T-cell (primary cell): Measurements from ENCODE around the gene MRPS12. TPM values are rescaled to one million over a fixed set of nuclear protein-coding genes. Genes with fewer than 3 reads are reported as not detected.

Experiments
- ATAC-seq, 4 experiments: fragments of 200-7000 bp in 3 of 4; fragments of 150-1000 bp in 1 of 4; cut with Tn5 transposase; replicated peaks in 1 of 4; 1 replicate in 3 of 4; 2 replicates in 1 of 4; pipeline ENCODE4 v1.10.0; 2021; ENCODE audit warnings: moderate library complexity in 3 of 4, mild to moderate bottlenecking in 2 of 4, moderate number of reproducible peaks in 1 of 4
- CTCF ChIA-PET, 2 donors: fragments of 300-600 bp; sonication (Branson Sonifier 250); formaldehyde crosslinking; loops; one replicate each; lab custom pipeline; 2022; ENCODE audit warnings: antibody characterized with exemption in 2 of 2; lab: Charles Lee
- POLR2A ChIA-PET, 2 donors: fragments of 300-600 bp; sonication (Branson Sonifier 250); formaldehyde crosslinking; loops; one replicate each; lab custom pipeline; 2022; ENCODE audit warnings: antibody characterized with exemption in 2 of 2; lab: Charles Lee
- DNase-seq, 35 experiments: peaks; one replicate each; pipeline versions ENCODE4 v3.0.0 to v3.0.0-alpha.2; 2013 to 2023
- H3K27ac ChIP-seq: one replicate; pipeline ENCODE4 v1.5.1; 2013; ENCODE audit warnings: low read length
- H3K27me3 ChIP-seq, 2 experiments: replicated peaks in 1 of 2; 1 replicate in 1 of 2; 2 replicates in 1 of 2; pipeline versions ENCODE4 v1.6.1 to v1.7.0; 2013; ENCODE audit warnings: low read length in 1 of 2, mixed read lengths in 1 of 2; ENCODE audit not compliant: control insufficient read depth in 2 of 2, insufficient read depth in 2 of 2; ENCODE audit errors: extremely low read depth in 1 of 2
- H3K36me3 ChIP-seq, 2 donors: 1 replicate in 1 of 2; 2 replicates in 1 of 2; pipeline versions ENCODE4 v1.6.1 to v1.7.0; 2013; ENCODE audit warnings: low read length in 1 of 2; ENCODE audit not compliant: control insufficient read depth in 2 of 2, insufficient read depth in 1 of 2; ENCODE audit errors: extremely low read depth in 1 of 2
- H3K4me1 ChIP-seq, 2 experiments: 1 replicate in 1 of 2; 2 replicates in 1 of 2; pipeline versions ENCODE4 v1.6.1 to v1.7.0; 2013; ENCODE audit warnings: low read length in 2 of 2, mixed read lengths in 1 of 2; ENCODE audit not compliant: insufficient read depth in 2 of 2, control insufficient read depth in 1 of 2; ENCODE audit errors: extremely low read depth in 1 of 2
- H3K4me3 ChIP-seq, 2 donors: 1 replicate in 1 of 2; 2 replicates in 1 of 2; pipeline versions ENCODE4 v1.5.1 to v1.7.0; 2013; ENCODE audit warnings: mild to moderate bottlenecking in 2 of 2, low read length in 1 of 2, moderate library complexity in 1 of 2; ENCODE audit not compliant: control insufficient read depth in 1 of 2; ENCODE audit errors: extremely low read depth in 1 of 2
- H3K9me3 ChIP-seq: 2 replicates; pipeline ENCODE4 v1.7.0; 2013
- H3K27ac Mint-ChIP-seq, 2 donors: one replicate each; pipeline ENCODE4 v1.8.0; 2020 to 2021; ENCODE audit warnings: mild to moderate bottlenecking in 2 of 2, mixed read lengths in 2 of 2
- H3K27me3 Mint-ChIP-seq, 2 donors: one replicate each; pipeline ENCODE4 v1.8.0; 2021 to 2022; ENCODE audit warnings: mixed read lengths in 2 of 2
- H3K36me3 Mint-ChIP-seq: one replicate; pipeline ENCODE4 v1.8.0; 2021; ENCODE audit warnings: mixed read lengths
- H3K4me1 Mint-ChIP-seq, 3 donors: one replicate each; pipeline ENCODE4 v1.8.0; 2020 to 2022; ENCODE audit warnings: mixed read lengths in 3 of 3, mild to moderate bottlenecking in 1 of 3
- H3K4me3 Mint-ChIP-seq, 3 donors: one replicate each; pipeline ENCODE4 v1.8.0; 2020 to 2022; ENCODE audit warnings: mild to moderate bottlenecking in 3 of 3, mixed read lengths in 3 of 3, moderate library complexity in 3 of 3
- H3K9me3 Mint-ChIP-seq, 3 donors: one replicate each; pipeline ENCODE4 v1.8.0; 2020 to 2022; ENCODE audit warnings: mixed read lengths in 3 of 3
- WGBS: methylation state at CpG from one replicate; pipeline ENCODE4 v1.1.5; 2013; ENCODE audit warnings: missing lambda C conversion rate; ENCODE audit not compliant: insufficient coverage; 5-methylcytosine and 5-hydroxymethylcytosine counted together
- total RNA-seq, 35 experiments: library from RNA in 6 of 35; stranded (reverse) in 6 of 35; fragments of 120-200 nt in 1 of 35; gene quantifications; one replicate each; pipeline versions ENCODE4 v1.2.1 to v1.2.4 and lab custom pipeline; 2013 to 2026

MRPS12 gene
- total RNA-seq, 5 donors from 2014 or later (not counting 1 experiment from before 2014, with no cell fraction given), result 17.3 to 35.1 (median 32.8) TPM

- Mint-ChIP-seq H3K4me3 (no peak overlapping the region), H3K9me3 (peaks cover 0 to 4% (median 0%) of the 10 kb centered on the region in 3 donors), H3K27me3 (peaks cover 40 to 42% of the 10 kb centered on the region in 2 donors), H3K4me1 (peaks cover 9 to 16% (median 11%) of the 10 kb centered on the region in 3 donors), H3K36me3 (no peaks in the 10 kb centered on the region), H3K27ac (no peak overlapping the region)
- Histone ChIP-seq H3K4me1 (peaks cover 0 to 10% of the 10 kb centered on the region in 2 experiments), H3K4me3 (no peak overlapping the region), H3K9me3 (no peaks in the 10 kb centered on the region), H3K27me3 (peaks cover 0 to 41% of the 10 kb centered on the region in 2 experiments), H3K36me3 (no peaks in the 10 kb centered on the region), H3K27ac (no peak overlapping the region)
- POLR2A ChIA-PET, result no interaction called here
- ATAC-seq (no peak), DNase-seq (no peak)
- no CpG with 5 or more reads among the region's 3 CpGs for WGBS
- CTCF ChIA-PET, result no interaction called here
Measured at GRCh38 chr19:38978326-38978689, 47.6 kb downstream of the MRPS12 start.

- Histone ChIP-seq H3K27ac (no peak overlapping the region), H3K4me3 (no peak overlapping the region), H3K36me3 (no peaks in the 10 kb centered on the region), H3K4me1 (peaks cover 0 to 10% of the 10 kb centered on the region in 2 experiments), H3K27me3 (peaks cover 0 to 38% of the 10 kb centered on the region in 2 experiments), H3K9me3 (no peaks in the 10 kb centered on the region)
- Mint-ChIP-seq H3K27me3 (peaks cover 34% of the 10 kb centered on the region in 2 donors), H3K4me3 (no peak overlapping the region), H3K36me3 (no peaks in the 10 kb centered on the region), H3K4me1 (peaks cover 9 to 11% (median 10%) of the 10 kb centered on the region in 3 donors), H3K9me3 (peaks cover 0 to 4% (median 0%) of the 10 kb centered on the region in 3 donors), H3K27ac (no peak overlapping the region)
- WGBS, result 90% methylated on average over 2 of the region's 5 CpGs
- POLR2A ChIA-PET, result no interaction called here
- CTCF ChIA-PET, result no interaction called here
- ATAC-seq (no peak), DNase-seq (no peak)
Measured at GRCh38 chr19:38979812-38980211, 49.1 kb downstream of the MRPS12 start.

- DNase-seq (no peak), ATAC-seq (no peak)
- H3K4me1 ChIP-seq, result peaks cover 0 to 5% of the 10 kb centered on the region in 2 experiments
- no peak overlapping the region for H3K4me3 ChIP-seq
- 87% methylated on average over 10 of the region's 10 CpGs for WGBS
- H3K27ac ChIP-seq, result no peak overlapping the region
- POLR2A ChIA-PET, result no interaction called here
- Mint-ChIP-seq H3K9me3 (peaks cover 0 to 4% (median 3%) of the 10 kb centered on the region in 3 donors), H3K36me3 (no peaks in the 10 kb centered on the region), H3K4me1 (peaks cover 7 to 9% (median 7%) of the 10 kb centered on the region in 3 donors), H3K4me3 (no peak overlapping the region), H3K27ac (no peak overlapping the region), H3K27me3 (peaks cover 30 to 32% of the 10 kb centered on the region in 2 donors)
- no peaks in the 10 kb centered on the region for H3K36me3 ChIP-seq
- peaks cover 0 to 30% of the 10 kb centered on the region in 2 experiments for H3K27me3 ChIP-seq
- no peaks in the 10 kb centered on the region for H3K9me3 ChIP-seq
- CTCF ChIA-PET, result no interaction called here
Measured at GRCh38 chr19:38980583-38981374, 50.0 kb downstream of the MRPS12 start.

Other genes with a start within 250 kb of the MRPS12 start
- gene CAPN12, start 186.5 kb upstream of the MRPS12 start, total RNA-seq, result 10 to 100 TPM in 2 of 5 donors, 1 to 10 TPM in 3; 2.5 to 13.8 (median 8.8) TPM
- gene LGALS7, start 157.4 kb upstream of the MRPS12 start, total RNA-seq, result not detected
- not detected for gene LGALS7B, start 141.7 kb upstream of the MRPS12 start, total RNA-seq
- 1 to 10 TPM; 3.8 to 8.8 (median 6.6) TPM for gene LGALS4, start 118.0 kb upstream of the MRPS12 start, total RNA-seq
- 100 to 1,000 TPM in 4 of 5 donors, 10 to 100 TPM in 1; 76.7 to 159 (median 134) TPM for gene ECH1, start 99.2 kb upstream of the MRPS12 start, total RNA-seq
- 100 to 1,000 TPM; 320 to 498 (median 330) TPM for gene HNRNPL, start 81.0 kb upstream of the MRPS12 start, total RNA-seq
- 10 to 100 TPM; 44.2 to 81.3 (median 71.0) TPM for gene RINL, start 52.7 kb upstream of the MRPS12 start, total RNA-seq
- 10 to 100 TPM; 50.7 to 67.6 (median 55.6) TPM for gene SIRT2, start 31.3 kb upstream of the MRPS12 start, total RNA-seq
- gene NFKBIB, start 31.0 kb upstream of the MRPS12 start, total RNA-seq, result 10 to 100 TPM; 31.9 to 36.8 (median 33.9) TPM
- gene CCER2, start 18.8 kb upstream of the MRPS12 start, total RNA-seq, result 1 to 10 TPM; 1.1 to 1.6 (median 1.3) TPM
- 10 to 100 TPM; 22.0 to 33.5 (median 26.0) TPM for gene SARS2, start 181 bp upstream of the MRPS12 start, total RNA-seq
- gene FBXO17, start 44.8 kb downstream of the MRPS12 start, total RNA-seq, result under 1 TPM in 3 of 5 donors, not detected in 2; 0.18 to 0.46 (median 0.28) TPM
- under 1 TPM in 3 of 5 donors, not detected in 2; 0.41 to 0.69 (median 0.66) TPM for gene FBXO27, start 101.6 kb downstream of the MRPS12 start, total RNA-seq
- gene ACP7, start 153.4 kb downstream of the MRPS12 start, total RNA-seq, result under 1 TPM in 1 of 5 donors, not detected in 4; 0.19 TPM
- gene PAK4, start 194.8 kb downstream of the MRPS12 start, total RNA-seq, result 10 to 100 TPM in 3 of 5 donors, 1 to 10 TPM in 2; 8.6 to 16.8 (median 12.9) TPM